Upper lobe of left lung (tissue), 4 donors: Measurements from ENCODE around the gene BRIP1.

Source experiments
- EP300 ChIP-seq, 4 donors: sonication (generic); formaldehyde crosslinking; IDR thresholded peaks; one replicate each; pipeline ENCODE4 v1.5.1; 2017; ENCODE audit warnings: antibody characterized with exemption in 4 of 4, control low read depth in 2 of 4
- POLR2A ChIP-seq, 4 donors: fragments of 450-650 bp; IDR thresholded peaks; one replicate each; pipeline ENCODE4 v1.5.1; 2016 to 2017; ENCODE audit warnings: antibody characterized with exemption in 4 of 4, mild to moderate bottlenecking in 2 of 4
- POLR2AphosphoS5 ChIP-seq, 2 donors: sonication (generic); formaldehyde crosslinking; IDR thresholded peaks; one replicate each; pipeline ENCODE4 v1.5.1; 2017; ENCODE audit warnings: antibody characterized with exemption in 2 of 2
- TF ChIP-seq, protein P1 (sequence below), 6 experiments: fragments of 450-650 bp in 4 of 6; fragments of 200-600 bp in 2 of 6; sonication (generic) in 2 of 6; IDR thresholded peaks; one replicate each; pipeline ENCODE4 v1.5.1; 2016 to 2019; ENCODE audit warnings: antibody characterized with exemption in 6 of 6

GRCh38 chr17:61662741-61663140, 200.6 kb downstream of the BRIP1 start:
- TF ChIP-seq POLR2AphosphoS5 (IDR thresholded peaks at IDR 0.05) = no peak
- TF ChIP-seq, protein P1, sequence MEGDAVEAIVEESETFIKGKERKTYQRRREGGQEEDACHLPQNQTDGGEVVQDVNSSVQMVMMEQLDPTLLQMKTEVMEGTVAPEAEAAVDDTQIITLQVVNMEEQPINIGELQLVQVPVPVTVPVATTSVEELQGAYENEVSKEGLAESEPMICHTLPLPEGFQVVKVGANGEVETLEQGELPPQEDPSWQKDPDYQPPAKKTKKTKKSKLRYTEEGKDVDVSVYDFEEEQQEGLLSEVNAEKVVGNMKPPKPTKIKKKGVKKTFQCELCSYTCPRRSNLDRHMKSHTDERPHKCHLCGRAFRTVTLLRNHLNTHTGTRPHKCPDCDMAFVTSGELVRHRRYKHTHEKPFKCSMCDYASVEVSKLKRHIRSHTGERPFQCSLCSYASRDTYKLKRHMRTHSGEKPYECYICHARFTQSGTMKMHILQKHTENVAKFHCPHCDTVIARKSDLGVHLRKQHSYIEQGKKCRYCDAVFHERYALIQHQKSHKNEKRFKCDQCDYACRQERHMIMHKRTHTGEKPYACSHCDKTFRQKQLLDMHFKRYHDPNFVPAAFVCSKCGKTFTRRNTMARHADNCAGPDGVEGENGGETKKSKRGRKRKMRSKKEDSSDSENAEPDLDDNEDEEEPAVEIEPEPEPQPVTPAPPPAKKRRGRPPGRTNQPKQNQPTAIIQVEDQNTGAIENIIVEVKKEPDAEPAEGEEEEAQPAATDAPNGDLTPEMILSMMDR (IDR thresholded peaks at IDR 0.05) = no peak
- TF ChIP-seq POLR2A (IDR thresholded peaks at IDR 0.05) = no peak
- TF ChIP-seq EP300 (IDR thresholded peaks at IDR 0.05) = no peak
